ENCODE data around the gene CDC42BPB. TPM values are rescaled to one million over a fixed set of nuclear protein-coding genes. Genes with fewer than 3 reads are reported as not detected.
"Not testable (repeated sequence)": the region's sequence is repeated elsewhere in the genome, so short reads cannot be mapped to it uniquely, and the experiment has no call there.

CDC42BPB gene
- total RNA-seq, 4 donors from 2014 or later: 90.7 to 153 (median 101) TPM

DNA sequence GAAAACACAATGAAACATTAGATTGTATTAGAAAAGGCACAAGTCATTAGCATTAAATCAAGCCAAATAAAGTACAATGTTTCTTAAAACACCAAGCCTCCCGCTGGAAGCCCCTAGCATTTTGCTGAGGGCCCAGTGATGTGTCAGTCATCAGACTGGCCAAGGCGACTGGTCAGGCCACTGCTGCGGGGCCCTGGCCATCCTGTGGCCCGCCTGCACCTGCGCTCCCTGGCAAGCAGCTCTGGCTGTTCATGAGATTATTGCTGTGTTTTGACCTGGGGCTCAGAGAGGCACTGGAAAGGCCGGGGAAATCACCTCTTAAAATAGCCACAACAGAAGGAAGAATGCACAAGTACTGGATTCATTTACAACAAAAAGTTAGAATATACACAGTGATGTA lies 159.1 kb downstream of the CDC42BPB start:
- H3K27me3 ChIP-seq: no peaks in the 10 kb centered on the region
- peak overlapping the region; percentile 65 to 88 (median 79) for H3K27ac ChIP-seq
- no peak overlapping the region for H3K4me3 ChIP-seq (replicated peaks in 1 of 3)
- H3K4me1 ChIP-seq: peaks cover 40 to 63% of the 10 kb centered on the region in 2 donors
- no peak for TF ChIP-seq POLR2A (IDR thresholded peaks at IDR 0.05)
- TF ChIP-seq, protein P1, sequence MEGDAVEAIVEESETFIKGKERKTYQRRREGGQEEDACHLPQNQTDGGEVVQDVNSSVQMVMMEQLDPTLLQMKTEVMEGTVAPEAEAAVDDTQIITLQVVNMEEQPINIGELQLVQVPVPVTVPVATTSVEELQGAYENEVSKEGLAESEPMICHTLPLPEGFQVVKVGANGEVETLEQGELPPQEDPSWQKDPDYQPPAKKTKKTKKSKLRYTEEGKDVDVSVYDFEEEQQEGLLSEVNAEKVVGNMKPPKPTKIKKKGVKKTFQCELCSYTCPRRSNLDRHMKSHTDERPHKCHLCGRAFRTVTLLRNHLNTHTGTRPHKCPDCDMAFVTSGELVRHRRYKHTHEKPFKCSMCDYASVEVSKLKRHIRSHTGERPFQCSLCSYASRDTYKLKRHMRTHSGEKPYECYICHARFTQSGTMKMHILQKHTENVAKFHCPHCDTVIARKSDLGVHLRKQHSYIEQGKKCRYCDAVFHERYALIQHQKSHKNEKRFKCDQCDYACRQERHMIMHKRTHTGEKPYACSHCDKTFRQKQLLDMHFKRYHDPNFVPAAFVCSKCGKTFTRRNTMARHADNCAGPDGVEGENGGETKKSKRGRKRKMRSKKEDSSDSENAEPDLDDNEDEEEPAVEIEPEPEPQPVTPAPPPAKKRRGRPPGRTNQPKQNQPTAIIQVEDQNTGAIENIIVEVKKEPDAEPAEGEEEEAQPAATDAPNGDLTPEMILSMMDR (IDR thresholded peaks at IDR 0.05): no peak
- no peaks in the 10 kb centered on the region for H3K9me3 ChIP-seq
- peak; percentile 38 to 45 for DNase-seq
- intact Hi-C loops (cut with DNase I): no loop called here
- no peaks in the 10 kb centered on the region for H3K36me3 ChIP-seq
- whole genome bisulfite sequencing, 2 donors: 60 to 73% methylated on average over 6 of the region's 6 CpGs

DNA sequence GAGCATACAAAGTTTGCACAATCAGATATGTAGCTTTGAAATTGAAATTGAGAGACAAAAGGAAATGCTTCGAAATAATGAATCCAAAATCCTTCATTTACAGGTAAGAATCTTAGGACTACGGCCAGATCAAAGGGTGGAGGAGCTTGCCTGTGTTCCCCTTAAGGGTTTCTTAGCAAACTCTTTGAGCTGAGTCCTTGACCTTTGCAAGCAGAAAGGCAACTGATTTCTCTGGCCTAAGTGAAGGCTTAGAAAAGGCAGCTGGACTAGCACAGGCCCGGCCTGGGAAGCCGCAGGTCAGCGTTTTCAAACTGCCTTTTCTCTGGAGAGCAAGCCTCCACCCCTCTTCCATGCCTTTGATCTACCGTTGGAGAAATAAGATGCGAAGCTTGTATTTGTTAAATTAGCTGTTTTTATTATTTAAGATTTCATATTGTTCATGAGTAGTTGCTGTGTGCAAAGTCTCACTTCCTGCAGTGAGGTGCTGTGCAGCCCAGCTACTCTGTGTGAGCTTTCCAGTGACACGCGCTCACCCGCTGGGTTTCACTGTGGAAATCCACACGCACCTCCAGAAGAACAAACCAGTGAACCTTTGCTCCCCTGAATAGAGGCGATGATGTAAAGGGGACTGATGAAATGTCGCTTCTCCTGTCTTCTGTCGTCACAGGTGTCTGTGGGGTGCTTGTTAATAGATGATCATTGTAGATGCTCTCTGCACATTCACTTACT lies 159.9 kb downstream of the CDC42BPB start:
- TF ChIP-seq POLR2A (IDR thresholded peaks at IDR 0.05): no peak
- TF ChIP-seq, protein P1 (IDR thresholded peaks at IDR 0.05): no peak
- no peaks in the 10 kb centered on the region for H3K27me3 ChIP-seq
- peak overlapping the region in 2 of 3 donors; percentile 79 to 88 for H3K27ac ChIP-seq
- H3K9me3 ChIP-seq: no peaks in the 10 kb centered on the region
- WGBS, 2 donors: 85 to 87% methylated on average over 14 of the region's 14 CpGs
- no peak for DNase-seq
- peaks cover 32 to 55% of the 10 kb centered on the region in 2 donors for H3K4me1 ChIP-seq
- intact Hi-C loops (cut with DNase I): no loop called here
- H3K4me3 ChIP-seq (replicated peaks in 1 of 3): no peak overlapping the region
- H3K36me3 ChIP-seq: no peaks in the 10 kb centered on the region

DNA sequence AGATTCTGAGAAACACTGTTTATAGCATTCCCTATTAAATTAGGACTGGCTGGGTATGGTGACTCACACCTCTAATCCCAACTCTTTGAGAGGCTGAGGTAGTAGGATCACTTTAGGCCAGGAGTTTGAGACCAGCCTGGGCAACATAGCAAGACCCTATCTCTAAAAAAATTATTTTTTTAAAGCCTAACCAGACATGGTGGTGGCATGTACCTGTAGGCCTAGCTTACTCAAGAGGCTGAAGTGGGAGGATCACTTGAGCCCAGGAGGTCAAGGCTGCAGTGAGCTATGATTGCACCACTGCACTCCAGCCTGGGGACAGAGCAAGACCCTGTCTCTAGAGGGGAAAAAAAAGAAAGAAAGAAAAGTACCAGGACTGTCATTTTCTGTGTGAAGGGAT lies 160.6 kb downstream of the CDC42BPB start:
- intact Hi-C loops (cut with DNase I); H3K36me3 ChIP-seq; H3K27me3 ChIP-seq; DNase-seq; H3K4me3 ChIP-seq (replicated peaks in 1 of 3); H3K9me3 ChIP-seq: not testable (repeated sequence)
- Histone ChIP-seq H3K27ac (peak overlapping the region in 2 of 3 donors; percentile 15 to 79), H3K4me1 (peaks cover 31 to 48% of the 10 kb centered on the region in 2 donors)

DNA sequence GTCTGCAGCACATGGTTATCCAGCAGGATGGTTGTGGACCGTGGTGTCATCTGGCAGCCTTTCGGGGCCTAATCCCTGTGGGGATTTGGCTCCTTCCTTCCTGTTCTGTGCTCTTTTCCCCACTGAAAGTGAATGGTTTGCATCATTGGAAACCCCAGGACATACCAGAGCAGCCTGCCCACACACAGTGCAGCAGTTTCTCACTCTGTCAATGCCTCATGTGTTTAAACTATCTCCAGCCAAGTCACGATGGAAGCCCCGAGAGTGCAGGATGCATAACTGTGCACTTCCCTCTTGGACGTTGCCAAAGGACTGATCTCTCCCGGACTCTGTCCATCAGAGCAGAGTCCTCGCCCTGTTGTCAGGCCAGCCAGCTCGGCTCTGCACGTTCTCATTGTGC lies 163.9 kb downstream of the CDC42BPB start:
- Histone ChIP-seq H3K36me3 (no peaks in the 10 kb centered on the region), H3K27me3 (no peaks in the 10 kb centered on the region), H3K4me3 (replicated peaks in 1 of 3) (no peak overlapping the region), H3K9me3 (no peaks in the 10 kb centered on the region), H3K27ac (no peak overlapping the region), H3K4me1 (peaks cover 3 to 18% of the 10 kb centered on the region in 2 donors)
- intact Hi-C loops (cut with DNase I): no loop called here
- 71 to 76% methylated on average over 9 of the region's 9 CpGs for WGBS, 2 donors
- DNase-seq: no peak
- TF ChIP-seq, protein P1 (IDR thresholded peaks at IDR 0.05): no peak
- no peak for TF ChIP-seq POLR2A (IDR thresholded peaks at IDR 0.05)

DNA sequence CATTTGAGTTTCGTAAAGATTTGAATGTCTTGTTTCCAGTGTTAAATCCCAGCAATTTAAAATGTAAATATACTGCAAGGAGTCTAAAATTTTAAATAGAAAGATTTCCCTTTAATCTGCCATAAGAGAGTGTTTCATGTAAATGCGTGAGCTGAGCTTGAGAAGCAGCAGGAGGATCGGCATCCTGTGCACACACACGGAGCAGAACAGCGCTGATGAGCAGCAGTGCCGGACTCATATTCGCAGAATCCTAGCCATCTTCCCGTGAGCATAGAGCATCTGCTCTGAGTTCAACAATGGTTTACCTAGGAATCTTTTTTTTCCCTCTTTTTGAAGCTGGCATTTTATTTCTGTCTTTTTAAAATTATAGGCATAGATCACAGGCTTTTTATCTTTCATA lies 164.7 kb downstream of the CDC42BPB start:
- no peak overlapping the region for H3K27ac ChIP-seq
- H3K4me1 ChIP-seq: peaks cover 0 to 10% of the 10 kb centered on the region in 2 donors
- no peak for DNase-seq
- WGBS, 2 donors: 96 to 98% methylated on average over 8 of the region's 8 CpGs
- no peaks in the 10 kb centered on the region for H3K27me3 ChIP-seq
- H3K9me3 ChIP-seq: no peaks in the 10 kb centered on the region
- H3K4me3 ChIP-seq (replicated peaks in 1 of 3): no peak overlapping the region
- no peak for TF ChIP-seq POLR2A (IDR thresholded peaks at IDR 0.05)
- TF ChIP-seq, protein P1 (IDR thresholded peaks at IDR 0.05): no peak
- intact Hi-C loops (cut with DNase I): no loop called here
- H3K36me3 ChIP-seq: no peaks in the 10 kb centered on the region
